ENCODE measurements around the gene CIB2.

DNA sequence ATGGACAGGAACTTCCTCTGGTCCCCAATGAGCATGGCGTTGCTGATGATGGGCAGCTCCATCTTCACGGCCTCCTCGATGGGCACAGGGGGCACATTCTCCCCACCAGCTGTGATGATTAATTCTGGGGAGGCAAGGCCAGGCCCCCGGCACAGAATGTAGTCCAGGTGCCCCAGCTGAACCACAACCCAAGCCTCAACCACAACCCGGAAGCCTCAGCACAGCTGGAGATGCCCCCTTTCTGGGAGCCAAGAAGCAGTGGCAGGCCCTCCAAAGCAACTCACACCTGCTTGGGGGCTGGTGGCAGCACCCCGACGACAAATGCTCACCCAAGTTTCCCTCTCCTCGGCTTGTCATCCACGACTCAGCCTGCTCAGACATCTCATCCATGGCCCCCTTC is 43.2 kb upstream of the CIB2 start:
- TF ChIP-seq, protein P1, sequence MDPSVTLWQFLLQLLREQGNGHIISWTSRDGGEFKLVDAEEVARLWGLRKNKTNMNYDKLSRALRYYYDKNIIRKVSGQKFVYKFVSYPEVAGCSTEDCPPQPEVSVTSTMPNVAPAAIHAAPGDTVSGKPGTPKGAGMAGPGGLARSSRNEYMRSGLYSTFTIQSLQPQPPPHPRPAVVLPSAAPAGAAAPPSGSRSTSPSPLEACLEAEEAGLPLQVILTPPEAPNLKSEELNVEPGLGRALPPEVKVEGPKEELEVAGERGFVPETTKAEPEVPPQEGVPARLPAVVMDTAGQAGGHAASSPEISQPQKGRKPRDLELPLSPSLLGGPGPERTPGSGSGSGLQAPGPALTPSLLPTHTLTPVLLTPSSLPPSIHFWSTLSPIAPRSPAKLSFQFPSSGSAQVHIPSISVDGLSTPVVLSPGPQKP (IDR thresholded peaks at IDR 0.05; ENCODE audit: low read depth, low read length) = no peak
- TF ChIP-seq TP53 (CRISPR knock-in tag; IDR thresholded peaks at IDR 0.05) = no peak
- TF ChIP-seq PHF8 (IDR thresholded peaks at IDR 0.05; ENCODE audit: borderline replicate concordance, low read depth) = no peak
- TF ChIP-seq MYC (IDR thresholded peaks at IDR 0.05; ENCODE audit: borderline replicate concordance, low read length) = no peak
- TF ChIP-seq, protein P2, sequence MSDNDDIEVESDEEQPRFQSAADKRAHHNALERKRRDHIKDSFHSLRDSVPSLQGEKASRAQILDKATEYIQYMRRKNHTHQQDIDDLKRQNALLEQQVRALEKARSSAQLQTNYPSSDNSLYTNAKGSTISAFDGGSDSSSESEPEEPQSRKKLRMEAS (IDR thresholded peaks at IDR 0.05) = no peak
- TF ChIP-seq CEBPB (IDR thresholded peaks at IDR 0.05) = no peak

Measured in A549 (cell line).